OCI-LY7 (cell line): ENCODE measurements around the gene SORCS3. TPM values are rescaled to one million over a fixed set of nuclear protein-coding genes. Genes with fewer than 3 reads are reported as not detected.

Experiments used
- BruUV-seq: library from RNA; stranded (reverse); fragments of 400-500 nt; replicated peaks from 2 replicates; lab custom pipeline; 2021; lab: Mats Ljungman, UMichigan
- CTCF ChIA-PET: fragments of 300-600 bp; sonication (Branson Sonifier 250); formaldehyde crosslinking; loops from one replicate; lab custom pipeline; 2022; ENCODE audit warnings: antibody characterized with exemption; ENCODE audit not compliant: unreplicated experiment; lab: Charles Lee
- POLR2A ChIA-PET: fragments of 300-600 bp; sonication (Branson Sonifier 250); formaldehyde crosslinking; loops from one replicate; lab custom pipeline; 2022; ENCODE audit warnings: antibody characterized with exemption; lab: Charles Lee
- DNase-seq: peaks from one replicate; pipeline ENCODE4 v3.0.0-alpha.2; 2015; ENCODE audit warnings: low spot score
- H2AFZ ChIP-seq: fragments of 200-600 bp; sonication (generic), shearing (Covaris generic); 2 replicates; pipeline ENCODE4 v1.6.1; 2014; ENCODE audit warnings: mild to moderate bottlenecking, antibody characterized with exemption, low read length, moderate library complexity
- H3K27ac ChIP-seq: fragments of 200-600 bp; sonication (generic); 2 replicates; pipeline ENCODE4 v1.5.1; 2014; ENCODE audit warnings: mixed run types, low read depth, mild to moderate bottlenecking, moderate library complexity, low read length, inconsistent platforms; ENCODE audit not compliant: poor library complexity, severe bottlenecking
- H3K36me3 ChIP-seq: fragments of 200-600 bp; sonication (generic); 2 replicates; pipeline ENCODE4 v1.6.1; 2014; ENCODE audit warnings: mild to moderate bottlenecking, antibody characterized with exemption, low read length, moderate library complexity, mixed read lengths; ENCODE audit not compliant: insufficient read depth
- H3K4me1 ChIP-seq: fragments of 200-600 bp; sonication (generic); 2 replicates; pipeline ENCODE4 v1.5.1; 2014; ENCODE audit warnings: mild to moderate bottlenecking, low read length; ENCODE audit not compliant: insufficient read depth, poor library complexity, severe bottlenecking
- H3K4me2 ChIP-seq: fragments of 200-600 bp; sonication (generic); 2 replicates; pipeline ENCODE4 v1.6.1; 2014; ENCODE audit warnings: mild to moderate bottlenecking, low read length
- H3K4me3 ChIP-seq: fragments of 200-600 bp; sonication (generic); 2 replicates; pipeline ENCODE4 v1.5.1; 2014; ENCODE audit warnings: mild to moderate bottlenecking, low read depth, low read length; ENCODE audit not compliant: poor library complexity, severe bottlenecking
- H3K79me2 ChIP-seq: fragments of 200-600 bp; sonication (generic); 2 replicates; pipeline ENCODE4 v1.6.1; 2016; ENCODE audit warnings: low read depth, mild to moderate bottlenecking, low read length, moderate library complexity, mixed read lengths; ENCODE audit not compliant: insufficient read depth
- H3K9me2 ChIP-seq: fragments of 200-600 bp; sonication (generic); 2 replicates; pipeline ENCODE4 v1.6.1; 2016; ENCODE audit warnings: mild to moderate bottlenecking, low read length, mixed read lengths; ENCODE audit not compliant: insufficient read depth
- H3K9me3 ChIP-seq: fragments of 200-600 bp; sonication (generic); 2 replicates; pipeline ENCODE4 v1.6.1; 2014; ENCODE audit warnings: mild to moderate bottlenecking, mixed run types, low read length, mixed read lengths
- H4K20me1 ChIP-seq: fragments of 200-600 bp; sonication (generic); 2 replicates; pipeline ENCODE4 v1.6.1; 2014; ENCODE audit warnings: mild to moderate bottlenecking, antibody characterized with exemption, low read length, moderate library complexity, mixed read lengths; ENCODE audit not compliant: insufficient read depth
- EZH2phosphoT487 ChIP-seq: fragments of 200-600 bp; sonication (generic); IDR thresholded peaks from 2 replicates; pipeline ENCODE4 v1.6.1; 2018; ENCODE audit warnings: low read depth, borderline replicate concordance, mild to moderate bottlenecking, mixed run types, antibody characterized with exemption, low read length, moderate library complexity, mixed read lengths
- intact Hi-C: fragments of 100-400 bp; cut with micrococcal nuclease; formaldehyde crosslinking; loops from one replicate; pipeline ENCODE4 v1.10.0; 2022; ENCODE audit not compliant: unreplicated experiment
- total RNA-seq, 2 experiments: library from RNA; depleted of rRNA in 1 of 2; stranded (reverse); fragments of >200 nt in 1 of 2; shearing (Covaris generic) in 1 of 2; gene quantifications; 2 replicates each; pipeline ENCODE4 v1.2.3, GENCODE V29; 2014 to 2022
- TF ChIP-seq, protein P1 (sequence below): fragments of 200-600 bp; sonication (generic); conservative IDR thresholded peaks from 2 replicates; pipeline ENCODE4 v1.5.1; 2014; ENCODE audit warnings: mild to moderate bottlenecking, antibody characterized with exemption, low read length, moderate library complexity, mixed read lengths

Gene SORCS3
- total RNA-seq, 2 experiments from 2014 or later, result not detected

DNA sequence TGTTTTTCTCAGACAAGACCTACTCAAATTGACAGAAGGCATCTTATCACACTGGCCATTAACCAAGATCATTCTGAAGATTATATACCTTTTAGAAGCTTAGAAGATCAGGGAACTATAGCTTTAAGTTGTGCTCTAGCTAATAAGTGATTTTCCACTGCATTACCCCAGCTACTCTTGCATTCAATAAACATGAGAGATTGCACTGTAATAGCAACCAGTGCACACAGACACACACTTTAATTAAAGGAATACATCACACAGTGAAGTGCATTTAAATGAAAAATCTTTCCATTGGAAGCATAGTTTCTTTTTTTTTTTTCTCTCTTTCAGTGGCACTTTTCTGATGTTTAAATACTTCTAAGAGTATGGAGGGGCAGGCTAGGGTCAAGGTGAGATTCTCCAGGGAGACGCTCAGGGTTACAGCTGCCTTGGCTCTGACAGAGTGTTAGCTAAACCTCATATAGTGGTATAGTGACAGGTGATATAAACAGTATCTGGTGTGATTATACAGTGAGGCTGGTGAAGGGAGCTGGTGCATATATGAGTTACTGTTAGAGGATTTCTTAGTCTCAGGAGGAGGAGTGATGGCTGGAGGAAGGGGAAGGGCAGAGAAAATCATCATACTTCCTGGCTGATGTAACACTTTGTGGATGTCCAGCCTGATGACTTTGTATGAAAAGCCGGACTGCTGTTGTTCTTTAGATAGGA lies 369.5 kb downstream of the SORCS3 start:
- ChIA-PET POLR2A (interaction anchor here (0.7 kb wide), 1 partner anchor 163 kb away, joined by 3 read pairs; no protein-coding TSS in a partner anchor), CTCF (interaction anchor here (0.7 kb wide), 1 partner anchor 42 kb away, joined by 3 read pairs; no protein-coding TSS in a partner anchor)
- no peaks in the 10 kb centered on the region for H3K9me2 ChIP-seq
- H4K20me1 ChIP-seq, result no peaks in the 10 kb centered on the region
- no peak overlapping the region for H2AFZ ChIP-seq
- DNase-seq, result no peak
- no TSS peak for BruUV-seq
- no peak overlapping the region for H3K4me3 ChIP-seq
- no peaks in the 10 kb centered on the region for H3K79me2 ChIP-seq
- H3K4me1 ChIP-seq, result no peaks in the 10 kb centered on the region
- H3K27ac ChIP-seq, result no peak overlapping the region
- H3K4me2 ChIP-seq, result no peak overlapping the region
- H3K36me3 ChIP-seq, result no peaks in the 10 kb centered on the region
- no peak for TF ChIP-seq EZH2phosphoT487
- TF ChIP-seq, protein P1, sequence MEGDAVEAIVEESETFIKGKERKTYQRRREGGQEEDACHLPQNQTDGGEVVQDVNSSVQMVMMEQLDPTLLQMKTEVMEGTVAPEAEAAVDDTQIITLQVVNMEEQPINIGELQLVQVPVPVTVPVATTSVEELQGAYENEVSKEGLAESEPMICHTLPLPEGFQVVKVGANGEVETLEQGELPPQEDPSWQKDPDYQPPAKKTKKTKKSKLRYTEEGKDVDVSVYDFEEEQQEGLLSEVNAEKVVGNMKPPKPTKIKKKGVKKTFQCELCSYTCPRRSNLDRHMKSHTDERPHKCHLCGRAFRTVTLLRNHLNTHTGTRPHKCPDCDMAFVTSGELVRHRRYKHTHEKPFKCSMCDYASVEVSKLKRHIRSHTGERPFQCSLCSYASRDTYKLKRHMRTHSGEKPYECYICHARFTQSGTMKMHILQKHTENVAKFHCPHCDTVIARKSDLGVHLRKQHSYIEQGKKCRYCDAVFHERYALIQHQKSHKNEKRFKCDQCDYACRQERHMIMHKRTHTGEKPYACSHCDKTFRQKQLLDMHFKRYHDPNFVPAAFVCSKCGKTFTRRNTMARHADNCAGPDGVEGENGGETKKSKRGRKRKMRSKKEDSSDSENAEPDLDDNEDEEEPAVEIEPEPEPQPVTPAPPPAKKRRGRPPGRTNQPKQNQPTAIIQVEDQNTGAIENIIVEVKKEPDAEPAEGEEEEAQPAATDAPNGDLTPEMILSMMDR, result no peak
- no peaks in the 10 kb centered on the region for H3K9me3 ChIP-seq
- intact Hi-C loops, result no loop called here

DNA sequence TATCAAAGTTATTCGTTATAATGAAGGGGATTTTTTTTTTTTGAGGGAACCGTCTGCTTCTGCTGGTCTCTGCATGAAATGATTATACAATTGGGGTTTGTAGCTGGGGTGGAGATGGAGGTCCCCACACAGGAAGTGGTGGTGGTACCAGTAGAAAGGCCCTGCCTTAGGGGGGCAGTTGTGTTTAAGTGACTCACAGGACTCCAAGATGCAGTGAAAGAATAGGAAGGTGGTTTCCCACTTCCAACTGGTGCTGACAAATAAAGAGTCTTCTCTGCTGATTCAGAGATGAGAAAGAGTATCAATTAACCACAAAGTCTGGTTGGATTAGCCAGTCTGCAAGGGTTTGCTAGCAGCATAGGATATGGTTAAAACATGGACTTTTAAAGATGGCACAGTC lies 376.0 kb downstream of the SORCS3 start:
- intact Hi-C loops, result no loop called here
- no peaks in the 10 kb centered on the region for H3K36me3 ChIP-seq

More for the DNA sequence above, 376.0 kb downstream of the SORCS3 start:
- no peak overlapping the region for H3K4me2 ChIP-seq
- no peaks in the 10 kb centered on the region for H4K20me1 ChIP-seq
- POLR2A ChIA-PET, result no interaction called here
- CTCF ChIA-PET, result no interaction called here
- no TSS peak for BruUV-seq
- no peaks in the 10 kb centered on the region for H3K9me2 ChIP-seq
- H3K79me2 ChIP-seq, result no peaks in the 10 kb centered on the region
- DNase-seq, result no peak
- H3K4me3 ChIP-seq, result no peak overlapping the region
- H2AFZ ChIP-seq, result no peak overlapping the region
- no peaks in the 10 kb centered on the region for H3K4me1 ChIP-seq
- H3K9me3 ChIP-seq, result no peaks in the 10 kb centered on the region
- no peak overlapping the region for H3K27ac ChIP-seq
- TF ChIP-seq EZH2phosphoT487, result no peak
- TF ChIP-seq, protein P1, result no peak
